ENCODE data around the gene ZNF823.

Gene ZNF823

DNA sequence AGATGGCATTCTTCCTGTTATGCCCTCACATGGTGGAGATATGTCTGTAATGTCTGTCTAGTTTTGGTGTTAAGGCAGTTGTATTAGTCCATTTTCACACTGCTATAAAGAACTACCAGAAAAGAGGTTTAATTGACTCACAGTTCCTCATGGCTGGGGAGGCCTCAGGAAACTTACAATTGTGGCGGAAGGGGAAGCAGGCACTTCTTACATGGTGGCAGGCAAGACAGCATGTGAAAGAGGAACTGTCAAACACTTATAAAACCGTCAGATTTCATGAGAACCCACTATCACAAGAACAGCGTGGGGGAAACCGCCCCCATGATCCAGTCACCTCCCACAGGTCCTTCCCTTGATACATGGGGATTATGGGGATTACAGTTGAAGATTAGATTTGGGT, 31.2 kb upstream of the ZNF823 start:
- peaks cover 22% of the 10 kb centered on the region for H3K9me3 ChIP-seq (ENCODE audit: low read length)
- 0 out of 2 replicates have a peak, but pooled peaks cover 6% of the 10 kb centered on the region for H3K79me2 ChIP-seq (ENCODE audit: insufficient read depth, low read length)

GRCh38 chr19:11767633-11768133, 28.9 kb upstream of the ZNF823 start:
- peak overlapping the region; percentile 95 for H3K4me3 ChIP-seq (ENCODE audit: low read depth, low read length, poor library complexity, severe bottlenecking)

More for the DNA sequence above, 31.2 kb upstream of the ZNF823 start:
- H2AFZ ChIP-seq (ENCODE audit: low read length) = no peak overlapping the region
- peaks cover 22% of the 10 kb centered on the region for H3K36me3 ChIP-seq (ENCODE audit: insufficient read depth, low read length)
- no peak for TF ChIP-seq CTCF (IDR thresholded peaks at IDR 0.05; ENCODE audit: low read length)
- TF ChIP-seq EZH2 (IDR thresholded peaks at IDR 0.05; ENCODE audit: borderline replicate concordance, low read length) = no peak
- H3K27ac ChIP-seq (ENCODE audit: low read depth, low read length, poor library complexity, severe bottlenecking) = no peak overlapping the region
- no peaks in the 10 kb centered on the region for H3K27me3 ChIP-seq (ENCODE audit: insufficient read depth, low read length)
- H3K9ac ChIP-seq (ENCODE audit: low read length) = no peak overlapping the region
- H3K4me2 ChIP-seq (ENCODE audit: low read length) = no peak overlapping the region
- peaks cover 11% of the 10 kb centered on the region for H3K4me1 ChIP-seq (ENCODE audit: insufficient read depth, low read length, severe bottlenecking)
- no peaks in the 10 kb centered on the region for H4K20me1 ChIP-seq (ENCODE audit: insufficient read depth, low read length)
- H3K9me2 ChIP-seq (ENCODE audit: low read depth, low read length) = no peaks in the 10 kb centered on the region
- no peak overlapping the region for H3K4me3 ChIP-seq (ENCODE audit: low read depth, low read length, poor library complexity, severe bottlenecking)
- H3F3A ChIP-seq (ENCODE audit: insufficient read depth, low read length) = no peaks in the 10 kb centered on the region

DNA sequence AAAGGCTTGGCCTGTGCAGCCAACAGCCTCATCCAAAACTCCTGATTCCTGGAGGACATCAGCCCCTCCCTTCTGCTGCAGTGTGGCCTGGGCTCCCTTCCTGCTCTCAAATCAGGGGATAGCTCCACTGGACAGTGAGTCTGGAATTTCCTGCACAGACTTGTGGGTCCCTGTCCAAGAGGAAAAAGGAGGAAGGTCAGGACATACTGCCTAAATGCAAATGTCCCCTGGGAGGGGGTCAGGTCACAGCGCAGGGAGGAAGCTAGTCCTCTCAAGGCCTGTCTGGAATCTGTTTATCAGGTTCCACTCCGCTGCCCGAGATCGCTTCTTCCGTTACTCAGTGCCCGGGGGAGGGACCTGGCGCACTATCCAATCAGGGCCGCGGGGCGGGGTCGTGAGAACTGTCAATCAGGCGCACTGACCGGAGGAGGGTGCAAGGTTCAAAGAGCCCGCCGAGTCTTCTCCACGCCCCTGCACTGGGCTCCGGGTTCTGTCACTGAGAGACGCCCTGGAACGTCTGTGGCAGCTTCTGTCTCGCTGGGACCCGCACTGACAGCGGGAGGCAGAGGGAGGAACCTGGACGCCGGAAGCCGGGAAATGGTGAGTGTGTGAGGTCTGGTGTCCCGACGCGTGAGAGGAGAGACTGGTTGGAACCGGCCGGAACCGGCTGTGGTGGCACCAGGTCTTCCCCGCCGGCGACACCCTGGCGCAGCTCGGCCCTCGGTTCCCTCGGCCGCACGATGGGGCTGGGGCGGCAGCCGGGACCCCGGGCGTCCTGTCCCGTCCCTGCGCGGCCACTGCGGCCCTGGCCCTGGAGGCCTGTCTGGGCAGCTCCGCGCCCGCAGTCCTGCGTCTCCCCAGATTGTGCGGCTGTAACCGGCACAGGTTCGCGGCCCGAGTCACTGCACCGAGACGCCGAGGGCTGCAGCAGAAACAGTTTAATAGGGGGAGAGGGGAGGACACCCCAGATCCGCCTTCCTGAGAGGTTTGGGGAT, 28.1 kb upstream of the ZNF823 start, which contains the start of gene ZNF441:
TSS of gene ZNF441 (plus strand) at position 404 of the 995 bp plus-strand sequence. CDS start at position 598, 194 bp downstream.
- no peak for TF ChIP-seq EZH2 (IDR thresholded peaks at IDR 0.05; ENCODE audit: borderline replicate concordance, low read length)
- TF ChIP-seq CTCF (IDR thresholded peaks at IDR 0.05; ENCODE audit: low read length) = no peak
- H3K9me3 ChIP-seq (ENCODE audit: low read length) = peaks cover 12% of the 10 kb centered on the region
- H3K27ac ChIP-seq (ENCODE audit: low read depth, low read length, poor library complexity, severe bottlenecking) = peak within 1 kb of the TSS; percentile 70
- H3K4me3 ChIP-seq (ENCODE audit: low read depth, low read length, poor library complexity, severe bottlenecking) = peak within 1 kb of the TSS; percentile 95
- peaks cover 22% of the 10 kb centered on the region for H3K36me3 ChIP-seq (ENCODE audit: insufficient read depth, low read length)
- H3K9ac ChIP-seq (ENCODE audit: low read length) = peak within 1 kb of the TSS; percentile 87
- H3F3A ChIP-seq (ENCODE audit: insufficient read depth, low read length) = no peaks in the 10 kb centered on the region
- peaks cover 11% of the 10 kb centered on the region for H3K4me1 ChIP-seq (ENCODE audit: insufficient read depth, low read length, severe bottlenecking)
- H3K4me2 ChIP-seq (ENCODE audit: low read length) = peak within 1 kb of the TSS; percentile 74
- no peaks in the 10 kb centered on the region for H4K20me1 ChIP-seq (ENCODE audit: insufficient read depth, low read length)
- no peaks in the 10 kb centered on the region for H3K9me2 ChIP-seq (ENCODE audit: low read depth, low read length)
- no peaks in the 10 kb centered on the region for H3K27me3 ChIP-seq (ENCODE audit: insufficient read depth, low read length)
- H2AFZ ChIP-seq (ENCODE audit: low read length) = peak within 1 kb of the TSS; percentile 98
- no peaks in the 10 kb centered on the region for H3K79me2 ChIP-seq (ENCODE audit: insufficient read depth, low read length)

More at GRCh38 chr19:11767633-11768133, 28.9 kb upstream of the ZNF823 start:
- peaks cover 22% of the 10 kb centered on the region for H3K36me3 ChIP-seq (ENCODE audit: insufficient read depth, low read length)
- H3K9ac ChIP-seq (ENCODE audit: low read length) = peak overlapping the region; percentile 87
- H3K79me2 ChIP-seq (ENCODE audit: insufficient read depth, low read length) = no peaks in the 10 kb centered on the region
- H3K4me2 ChIP-seq (ENCODE audit: low read length) = peak overlapping the region; percentile 74
- no peaks in the 10 kb centered on the region for H4K20me1 ChIP-seq (ENCODE audit: insufficient read depth, low read length)
- H3F3A ChIP-seq (ENCODE audit: insufficient read depth, low read length) = no peaks in the 10 kb centered on the region
- peak overlapping the region; percentile 49 for H3K27ac ChIP-seq (ENCODE audit: low read depth, low read length, poor library complexity, severe bottlenecking)
- TF ChIP-seq CTCF (IDR thresholded peaks at IDR 0.05; ENCODE audit: low read length) (no peak), EZH2 (IDR thresholded peaks at IDR 0.05; ENCODE audit: borderline replicate concordance, low read length) (no peak)
- H2AFZ ChIP-seq (ENCODE audit: low read length) = no peak overlapping the region
- peaks cover 11% of the 10 kb centered on the region for H3K4me1 ChIP-seq (ENCODE audit: insufficient read depth, low read length, severe bottlenecking)
- no peaks in the 10 kb centered on the region for H3K9me2 ChIP-seq (ENCODE audit: low read depth, low read length)
- H3K9me3 ChIP-seq (ENCODE audit: low read length) = peaks cover 12% of the 10 kb centered on the region
- H3K27me3 ChIP-seq (ENCODE audit: insufficient read depth, low read length) = no peaks in the 10 kb centered on the region

All from OCI-LY1 (cell line).